HCT116 (cell line): ENCODE data around the gene EEF1AKMT2. TPM values are rescaled to one million over a fixed set of nuclear protein-coding genes. Genes with fewer than 3 reads are reported as not detected.

Experiments used
- ATAC-seq: fragments of 200-7000 bp; cut with Tn5 transposase; 2 replicates; pipeline ENCODE4 v1.9.1; 2020; ENCODE audit warnings: mild to moderate bottlenecking, moderate library complexity
- BruUV-seq: library from RNA; stranded (reverse); fragments of 400-500 nt; replicated peaks from 2 replicates; lab custom pipeline; 2021; lab: Mats Ljungman, UMichigan
- CTCF ChIA-PET: fragments of 300-600 bp; sonication (Branson Sonifier 250); formaldehyde crosslinking; loops from one replicate; lab custom pipeline; 2021; ENCODE audit warnings: antibody characterized with exemption; lab: Charles Lee
- POLR2A ChIA-PET: fragments of 300-600, 350-600 bp; sonication (Branson Sonifier 250); formaldehyde crosslinking; loops from one replicate; lab custom pipeline; 2021; ENCODE audit warnings: antibody characterized with exemption; lab: Charles Lee
- RAD21 ChIA-PET, 2 experiments: fragments of 300-600 bp; sonication (Branson Sonifier 250); formaldehyde crosslinking; loops; one replicate each; lab custom pipeline; 2023; ENCODE audit warnings: low total read pairs in 2 of 2; ENCODE audit not compliant: uncharacterized antibody in 2 of 2, unreplicated experiment in 2 of 2, low non-redundant PET in 1 of 2; lab: Charles Lee
- DNase-seq: peaks from one replicate; pipeline ENCODE4 v3.0.0-alpha.2; 2010; ENCODE audit warnings: low read depth, low spot score
- H2AFZ ChIP-seq: fragments of 200-600 bp; shearing (Covaris generic), sonication (generic); 2 replicates; pipeline ENCODE4 v1.6.1; 2017; ENCODE audit warnings: low read depth, mixed run types, mixed read lengths, antibody characterized with exemption, low read length; ENCODE audit not compliant: poor library complexity, severe bottlenecking
- H3K27ac ChIP-seq: 2 replicates; pipeline ENCODE4 v1.5.1; 2012; ENCODE audit warnings: low read depth, low read length
- H3K27me3 ChIP-seq: fragments of 200-600 bp; sonication (generic); 2 replicates; pipeline ENCODE4 v1.6.1; 2016; ENCODE audit warnings: mixed run types, low read length, mixed read lengths; ENCODE audit not compliant: insufficient read depth
- H3K36me3 ChIP-seq, 2 experiments: fragments of 200-500 bp in 1 of 2; fragments of 200-600 bp in 1 of 2; sonication (Bioruptor generic) in 1 of 2; sonication (generic) in 1 of 2; 2 replicates each; pipeline versions ENCODE4 v1.5.1 to v1.6.1; 2014 to 2016; ENCODE audit warnings: low read length in 2 of 2, inconsistent platforms in 1 of 2, mixed read lengths in 1 of 2, mixed run types in 1 of 2; ENCODE audit not compliant: insufficient read depth in 2 of 2, control insufficient read depth in 1 of 2
- H3K4me1 ChIP-seq, 2 experiments: fragments of 200-600 bp in 1 of 2; sonication (generic) in 1 of 2; 2 replicates each; pipeline versions ENCODE4 v1.5.1 to v1.6.1; 2012 to 2017; ENCODE audit warnings: low read length in 2 of 2, inconsistent platforms in 1 of 2, mild to moderate bottlenecking in 1 of 2, mixed read lengths in 1 of 2, mixed run types in 1 of 2, moderate library complexity in 1 of 2; ENCODE audit not compliant: insufficient read depth in 2 of 2, control insufficient read depth in 1 of 2
- H3K4me2 ChIP-seq: fragments of 200-600 bp; sonication (generic); 2 replicates; pipeline ENCODE4 v1.6.1; 2017; ENCODE audit warnings: mixed run types, low read length, mixed read lengths
- H3K4me3 ChIP-seq, 2 experiments: fragments of 200-600 bp in 1 of 2; sonication (generic) in 1 of 2; replicated peaks in 1 of 2; 2 replicates each; pipeline ENCODE4 v1.5.1; 2011 to 2016; ENCODE audit warnings: low read length in 2 of 2, control low read depth in 1 of 2, low read depth in 1 of 2, mild to moderate bottlenecking in 1 of 2, mixed read lengths in 1 of 2, mixed run types in 1 of 2
- H3K79me2 ChIP-seq: fragments of 200-600 bp; sonication (generic); 2 replicates; pipeline ENCODE4 v1.6.1; 2017; ENCODE audit warnings: mild to moderate bottlenecking, mixed run types, low read length, moderate library complexity, mixed read lengths; ENCODE audit not compliant: insufficient read depth
- H3K9ac ChIP-seq: fragments of 200-600 bp; sonication (generic); 2 replicates; pipeline ENCODE4 v1.6.1; 2016; ENCODE audit warnings: low read length, mixed read lengths
- H3K9me2 ChIP-seq: fragments of 200-600 bp; sonication (generic), shearing (Covaris generic); 2 replicates; pipeline ENCODE4 v1.6.1; 2017; ENCODE audit warnings: mixed run types, mild to moderate bottlenecking, moderate library complexity; ENCODE audit not compliant: insufficient read depth
- H3K9me3 ChIP-seq, 2 experiments: fragments of 200-500 bp in 1 of 2; fragments of 200-600 bp in 1 of 2; sonication (Bioruptor generic) in 1 of 2; sonication (generic) in 1 of 2; 2 replicates each; pipeline ENCODE4 v1.6.1; 2014 to 2017; ENCODE audit warnings: low read length in 2 of 2, mixed read lengths in 2 of 2, inconsistent platforms in 1 of 2, low read depth in 1 of 2, mild to moderate bottlenecking in 1 of 2, mixed run types in 1 of 2, moderate library complexity in 1 of 2; ENCODE audit not compliant: control insufficient read depth in 1 of 2, insufficient read depth in 1 of 2
- H4K20me1 ChIP-seq: fragments of 200-600 bp; sonication (generic), shearing (Covaris generic); 2 replicates; pipeline ENCODE4 v1.6.1; 2017; ENCODE audit warnings: mixed run types, mild to moderate bottlenecking, moderate library complexity; ENCODE audit not compliant: insufficient read depth
- CEBPB ChIP-seq: IDR thresholded peaks from 2 replicates; pipeline ENCODE4 v1.6.1; 2012; ENCODE audit warnings: low read depth
- CTCF ChIP-seq, 3 experiments: fragments of 200-600 bp in 1 of 3; sonication (generic) in 1 of 3; IDR thresholded peaks in 2 of 3; conservative IDR thresholded peaks in 1 of 3; 2 replicates each; pipeline ENCODE4 v1.5.1; 2012 to 2017; ENCODE audit warnings: low read depth in 2 of 3, low read length in 2 of 3, antibody characterized with exemption in 1 of 3, borderline replicate concordance in 1 of 3, control low read depth in 1 of 3, mild to moderate bottlenecking in 1 of 3, mixed read lengths in 1 of 3, mixed run types in 1 of 3, moderate library complexity in 1 of 3; ENCODE audit not compliant: insufficient read depth in 1 of 3
- EGR1 ChIP-seq: IDR thresholded peaks from 2 replicates; pipeline ENCODE4 v1.6.1; 2012; ENCODE audit warnings: low read depth
- EZH2phosphoT487 ChIP-seq: fragments of 200-600 bp; IDR thresholded peaks from 2 replicates; pipeline ENCODE4 v1.6.1; 2018; ENCODE audit warnings: antibody characterized with exemption, borderline replicate concordance
- POLR2A ChIP-seq: IDR thresholded peaks from 2 replicates; pipeline ENCODE4 v1.7.0; 2011; ENCODE audit warnings: borderline replicate concordance; ENCODE audit not compliant: insufficient read depth, insufficient read length; ENCODE audit errors: extremely low read depth
- POLR2AphosphoS5 ChIP-seq: IDR thresholded peaks from 2 replicates; pipeline ENCODE4 v1.6.1; 2011; ENCODE audit warnings: mild to moderate bottlenecking, low read depth, low read length, moderate library complexity
- REST ChIP-seq: IDR thresholded peaks from 2 replicates; pipeline ENCODE4 v1.6.1; 2012; ENCODE audit warnings: low read depth
- SIN3A ChIP-seq: IDR thresholded peaks from 2 replicates; pipeline ENCODE4 v1.6.1; 2012; ENCODE audit warnings: low read depth
- YY1 ChIP-seq: IDR thresholded peaks from 2 replicates; pipeline ENCODE4 v1.6.1; 2011; ENCODE audit warnings: low read length, low read depth, moderate library complexity, mild to moderate bottlenecking; ENCODE audit not compliant: insufficient replicate concordance; ENCODE audit errors: extremely low read depth
- intact Hi-C: fragments of 100-400 bp; cut with micrococcal nuclease; formaldehyde crosslinking; loops from 2 replicates; pipeline ENCODE4 v1.10.0; 2022
- total RNA-seq: library from RNA; stranded (reverse); gene quantifications from one replicate; pipeline ENCODE4 v1.2.1, GENCODE V29; 2021; ENCODE audit not compliant: unreplicated experiment

Gene EEF1AKMT2
- total RNA-seq, 1 experiment from 2014 or later: 39.6 TPM

GRCh38 chr10:124754227-124754626, 37.5 kb downstream of the EEF1AKMT2 start:
- Histone ChIP-seq H3K4me3 (no peak overlapping the region), H4K20me1 (no peaks in the 10 kb centered on the region), H3K9me2 (no peaks in the 10 kb centered on the region), H3K4me2 (no peak overlapping the region)
- CTCF ChIA-PET: interaction anchor here (3.6 to 4.7 kb wide), 2 partner anchors 8 to 13 kb away, joined by 19 to 27 read pairs; partner anchors contain the start of gene FAM53B
- ATAC-seq: no peak
- TF ChIP-seq POLR2A (no peak), CTCF (IDR thresholded peaks at IDR 0.05 in 2 of 3, conservative IDR thresholded peaks at IDR 0.05 in 1 of 3; ENCODE audit: borderline replicate concordance in 1 of 3, insufficient read depth in 1 of 3, low read depth in 2 of 3, low read length in 2 of 3) (no peak), EGR1 (no peak), YY1 (no peak), EZH2phosphoT487 (no peak), SIN3A (no peak), CEBPB (no peak), POLR2AphosphoS5 (no peak), REST (no peak)
- TF ChIP-seq, all 23 proteins: peak for 0
- H3K27ac ChIP-seq: no peak overlapping the region
- H3K9me3 ChIP-seq: no peaks in the 10 kb centered on the region
- no peak overlapping the region for H2AFZ ChIP-seq
- no TSS peak for BruUV-seq
- POLR2A ChIA-PET: no interaction called here
- H3K79me2 ChIP-seq: no peaks in the 10 kb centered on the region
- RAD21 ChIA-PET: interaction anchor here in 1 of 2 experiments (0.6 kb wide), 1 partner anchor 11 kb away, joined by 6 read pairs; no protein-coding TSS in a partner anchor
- intact Hi-C loops: no loop called here
- no peak overlapping the region for H3K9ac ChIP-seq
- H3K36me3 ChIP-seq: peaks cover 11 to 32% of the 10 kb centered on the region in 2 experiments
- H3K27me3 ChIP-seq: no peaks in the 10 kb centered on the region
- DNase-seq: no peak
- no peaks in the 10 kb centered on the region for H3K4me1 ChIP-seq
